ENCODE results near the gene HMCN2. TPM values are rescaled to one million over a fixed set of nuclear protein-coding genes. Genes with fewer than 3 reads are reported as not detected.
"Not testable (repeated sequence)": the region's sequence is repeated elsewhere in the genome, so short reads cannot be mapped to it uniquely, and the experiment has no call there.

The HMCN2 gene
- total RNA-seq, 4 donors from 2014 or later, result 1.3 to 6.3 (median 3.5) TPM

DNA sequence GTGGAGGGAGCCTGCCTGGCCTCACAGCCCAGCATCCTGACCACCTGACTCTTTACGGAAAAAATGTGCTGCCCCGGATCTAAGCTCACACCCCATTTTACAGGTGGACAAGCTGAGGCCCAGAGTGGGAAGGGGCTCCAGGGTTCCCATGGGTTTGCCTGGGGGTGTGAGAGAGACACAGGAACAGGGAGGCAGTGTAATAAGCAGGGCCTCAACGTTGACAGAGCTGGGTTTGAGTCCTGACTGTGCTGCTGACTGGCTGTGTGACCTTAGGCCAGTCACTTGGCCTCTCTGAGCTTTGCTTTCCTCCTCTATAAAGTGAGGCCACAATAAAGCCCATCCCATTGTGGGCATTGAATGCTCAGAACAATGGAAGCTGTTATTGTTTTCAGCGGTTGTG is 73.7 kb downstream of the HMCN2 start:
- Histone ChIP-seq H3K36me3 (no peaks in the 10 kb centered on the region), H3K9me3 (no peaks in the 10 kb centered on the region), H3K4me3 (no peak overlapping the region), H3K27ac (no peak overlapping the region), H3K27me3 (no peaks in the 10 kb centered on the region), H3K4me1 (peaks cover 6% of the 10 kb centered on the region)
- WGBS, result 63% methylated on average over 3 of the region's 4 CpGs
- TF ChIP-seq EP300 (IDR thresholded peaks at IDR 0.05) (no peak), POLR2A (IDR thresholded peaks at IDR 0.05) (no peak), POLR2AphosphoS5 (IDR thresholded peaks at IDR 0.05) (no peak)
- TF ChIP-seq, protein P1, sequence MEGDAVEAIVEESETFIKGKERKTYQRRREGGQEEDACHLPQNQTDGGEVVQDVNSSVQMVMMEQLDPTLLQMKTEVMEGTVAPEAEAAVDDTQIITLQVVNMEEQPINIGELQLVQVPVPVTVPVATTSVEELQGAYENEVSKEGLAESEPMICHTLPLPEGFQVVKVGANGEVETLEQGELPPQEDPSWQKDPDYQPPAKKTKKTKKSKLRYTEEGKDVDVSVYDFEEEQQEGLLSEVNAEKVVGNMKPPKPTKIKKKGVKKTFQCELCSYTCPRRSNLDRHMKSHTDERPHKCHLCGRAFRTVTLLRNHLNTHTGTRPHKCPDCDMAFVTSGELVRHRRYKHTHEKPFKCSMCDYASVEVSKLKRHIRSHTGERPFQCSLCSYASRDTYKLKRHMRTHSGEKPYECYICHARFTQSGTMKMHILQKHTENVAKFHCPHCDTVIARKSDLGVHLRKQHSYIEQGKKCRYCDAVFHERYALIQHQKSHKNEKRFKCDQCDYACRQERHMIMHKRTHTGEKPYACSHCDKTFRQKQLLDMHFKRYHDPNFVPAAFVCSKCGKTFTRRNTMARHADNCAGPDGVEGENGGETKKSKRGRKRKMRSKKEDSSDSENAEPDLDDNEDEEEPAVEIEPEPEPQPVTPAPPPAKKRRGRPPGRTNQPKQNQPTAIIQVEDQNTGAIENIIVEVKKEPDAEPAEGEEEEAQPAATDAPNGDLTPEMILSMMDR (IDR thresholded peaks at IDR 0.05), result no peak
- no peak for DNase-seq (ENCODE audit: low spot score in 2 of 2)

DNA sequence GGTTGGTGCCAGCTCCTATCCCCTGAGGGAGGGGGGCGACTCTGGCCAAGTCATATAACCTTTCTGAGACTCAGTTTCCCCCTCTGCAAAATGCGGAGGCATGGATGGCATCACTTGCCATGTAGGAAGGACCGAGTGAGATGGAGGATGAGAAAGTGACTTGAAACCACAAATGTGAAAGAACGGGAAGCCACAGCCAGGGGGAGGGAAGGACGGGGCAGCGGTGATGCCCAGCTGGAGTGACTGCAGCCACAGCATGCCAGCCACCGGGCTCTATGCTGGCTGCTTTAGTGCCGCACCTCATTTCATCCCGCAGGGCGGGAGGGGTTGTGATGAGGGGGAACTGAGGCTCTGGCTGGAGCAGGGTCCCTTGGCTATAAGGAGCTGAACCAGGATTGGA is 74.5 kb downstream of the HMCN2 start:
- H3K27me3 ChIP-seq, result no peaks in the 10 kb centered on the region
- no peak for TF ChIP-seq POLR2AphosphoS5 (IDR thresholded peaks at IDR 0.05)
- TF ChIP-seq, protein P1 (IDR thresholded peaks at IDR 0.05), result no peak
- no peak for TF ChIP-seq POLR2A (IDR thresholded peaks at IDR 0.05)
- TF ChIP-seq EP300 (IDR thresholded peaks at IDR 0.05), result no peak
- no peaks in the 10 kb centered on the region for H3K9me3 ChIP-seq
- no peak overlapping the region for H3K4me3 ChIP-seq
- WGBS, result 61% methylated on average over 10 of the region's 10 CpGs
- DNase-seq (ENCODE audit: low spot score in 2 of 2), result no peak
- H3K4me1 ChIP-seq, result peaks cover 6% of the 10 kb centered on the region
- H3K27ac ChIP-seq, result no peak overlapping the region
- H3K36me3 ChIP-seq, result no peaks in the 10 kb centered on the region

DNA sequence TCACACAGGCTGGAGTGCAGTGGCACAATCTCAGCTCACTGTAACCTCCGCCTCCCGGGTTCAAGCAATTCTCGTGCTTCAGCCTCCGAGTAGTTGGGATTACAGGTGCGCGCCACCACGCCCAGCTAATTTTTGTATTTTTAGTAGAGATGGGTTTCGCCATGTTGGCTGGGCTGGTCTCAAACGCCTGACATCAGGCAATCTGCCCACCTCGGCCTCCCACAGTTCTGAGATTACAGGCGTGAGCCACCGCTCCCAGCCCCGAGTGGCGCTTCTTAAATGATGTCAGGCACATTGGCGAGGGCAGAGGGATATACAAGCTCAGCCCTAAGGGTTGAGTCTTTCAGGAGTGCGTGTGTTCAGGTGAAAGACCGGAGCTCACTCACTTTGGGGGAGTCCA is 75.0 kb downstream of the HMCN2 start:
- H3K4me1 ChIP-seq; DNase-seq (ENCODE audit: low spot score in 2 of 2); H3K27ac ChIP-seq; H3K27me3 ChIP-seq; H3K4me3 ChIP-seq; H3K36me3 ChIP-seq; H3K9me3 ChIP-seq: not testable (repeated sequence)
- 82% methylated on average over 17 of the region's 17 CpGs for WGBS

DNA sequence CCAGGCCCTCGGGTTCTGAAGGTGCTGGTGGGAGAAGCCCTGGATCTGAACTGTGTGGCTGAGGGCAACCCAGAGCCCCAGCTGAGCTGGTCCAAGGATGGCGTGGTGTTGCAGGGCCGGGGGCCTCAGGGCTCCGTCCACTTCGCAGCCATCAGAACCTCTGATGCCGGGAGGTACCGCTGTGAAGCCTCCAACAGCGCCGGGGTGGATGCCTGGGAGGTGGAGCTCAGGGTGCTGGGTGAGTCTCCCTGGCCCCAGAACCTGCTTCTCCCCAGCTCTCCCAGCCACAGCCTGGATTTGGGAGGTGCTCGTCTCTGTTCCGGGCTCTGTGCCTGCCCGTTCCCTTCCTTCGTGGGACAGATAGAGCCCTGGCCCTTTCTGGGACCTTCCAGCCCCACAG is 75.6 kb downstream of the HMCN2 start:
- no peaks in the 10 kb centered on the region for H3K9me3 ChIP-seq
- no peaks in the 10 kb centered on the region for H3K36me3 ChIP-seq
- no peak for DNase-seq (ENCODE audit: low spot score in 2 of 2)
- H3K27me3 ChIP-seq, result no peaks in the 10 kb centered on the region
- H3K4me1 ChIP-seq, result peaks cover 6% of the 10 kb centered on the region
- no peak overlapping the region for H3K27ac ChIP-seq
- WGBS, result 65% methylated on average over 6 of the region's 13 CpGs
- no peak overlapping the region for H3K4me3 ChIP-seq
- no peak for TF ChIP-seq POLR2A (IDR thresholded peaks at IDR 0.05)
- TF ChIP-seq EP300 (IDR thresholded peaks at IDR 0.05), result no peak
- TF ChIP-seq, protein P1 (IDR thresholded peaks at IDR 0.05), result no peak
- TF ChIP-seq POLR2AphosphoS5 (IDR thresholded peaks at IDR 0.05), result no peak

DNA sequence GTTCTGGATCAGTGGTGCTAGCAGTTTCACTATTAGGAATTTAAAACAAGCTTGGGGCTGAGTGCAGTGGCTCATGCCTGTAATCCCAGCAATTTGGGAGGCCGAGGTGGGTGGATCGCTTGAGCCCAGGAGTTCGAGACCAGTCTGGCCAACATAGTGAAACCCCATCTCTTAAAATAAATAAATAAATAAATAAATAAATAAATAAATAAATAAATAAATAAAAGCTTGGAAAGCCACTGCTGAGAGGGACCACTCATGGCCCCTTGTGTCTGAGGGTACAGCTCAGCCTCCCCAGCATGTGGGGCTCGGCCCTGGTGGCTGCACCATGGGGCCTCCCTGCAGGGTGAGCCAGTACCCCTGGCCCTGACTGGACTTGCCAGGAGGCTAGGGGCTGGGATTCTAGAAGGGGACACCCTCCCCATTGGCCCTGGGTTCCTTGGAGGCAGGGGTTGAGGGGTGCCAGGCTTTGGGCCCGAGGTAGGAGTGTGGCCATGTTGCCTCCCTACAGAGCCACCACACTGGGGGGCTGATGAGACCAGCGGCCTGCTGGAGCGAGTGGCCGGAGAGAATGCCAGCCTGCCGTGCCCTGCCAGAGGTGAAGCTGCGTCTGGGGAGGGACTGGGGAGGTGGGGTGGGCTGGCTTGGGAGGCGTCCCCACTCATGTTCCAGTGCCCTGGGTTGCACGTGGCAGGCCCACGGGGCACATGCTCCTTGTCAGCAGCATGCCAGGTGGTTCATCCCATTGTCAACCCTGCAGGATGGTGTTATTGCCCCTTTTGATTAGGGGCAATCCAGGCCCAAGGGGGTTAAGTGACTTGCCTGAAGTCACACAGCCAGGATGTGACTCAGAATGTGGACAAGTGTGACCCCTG is 76.5 kb downstream of the HMCN2 start:
- no peak for DNase-seq (ENCODE audit: low spot score in 2 of 2)
- H3K27ac ChIP-seq, result no peak overlapping the region
- peaks cover 6% of the 10 kb centered on the region for H3K4me1 ChIP-seq
- H3K9me3 ChIP-seq, result no peaks in the 10 kb centered on the region
- H3K36me3 ChIP-seq, result no peaks in the 10 kb centered on the region
- H3K4me3 ChIP-seq, result no peak overlapping the region
- H3K27me3 ChIP-seq, result no peaks in the 10 kb centered on the region
- TF ChIP-seq POLR2A (IDR thresholded peaks at IDR 0.05), result no peak
- TF ChIP-seq POLR2AphosphoS5 (IDR thresholded peaks at IDR 0.05), result no peak
- TF ChIP-seq, protein P1 (IDR thresholded peaks at IDR 0.05), result no peak
- TF ChIP-seq EP300 (IDR thresholded peaks at IDR 0.05), result no peak
- WGBS, result 91% methylated on average over 5 of the region's 13 CpGs

Data from suprapubic skin (tissue), 4 donors.